Keratinocyte (primary cell): ENCODE results near the gene VIPR2.
"Not testable (repeated sequence)": the region's sequence is repeated elsewhere in the genome, so short reads cannot be mapped to it uniquely, and the experiment has no call there.

ENCODE experiments used
- EZH2 ChIP-seq: IDR thresholded peaks from one replicate; pipeline ENCODE4 v1.6.1; 2012; ENCODE audit warnings: inconsistent platforms, mild to moderate bottlenecking, low read length, moderate library complexity
- TF ChIP-seq, protein P1 (sequence below), 3 experiments: IDR thresholded peaks in 1 of 3; conservative IDR thresholded peaks in 1 of 3; optimal IDR thresholded peaks in 1 of 3; 2 replicates in 2 of 3; 3 replicates in 1 of 3; pipeline versions ENCODE3 to v1.5.1; 2011; ENCODE audit warnings: low read length in 3 of 3, mild to moderate bottlenecking in 3 of 3, moderate library complexity in 2 of 3, control low read depth in 1 of 3, inconsistent platforms in 1 of 3; ENCODE audit not compliant: insufficient read depth in 2 of 3; ENCODE audit errors: extremely low read depth in 1 of 3

DNA sequence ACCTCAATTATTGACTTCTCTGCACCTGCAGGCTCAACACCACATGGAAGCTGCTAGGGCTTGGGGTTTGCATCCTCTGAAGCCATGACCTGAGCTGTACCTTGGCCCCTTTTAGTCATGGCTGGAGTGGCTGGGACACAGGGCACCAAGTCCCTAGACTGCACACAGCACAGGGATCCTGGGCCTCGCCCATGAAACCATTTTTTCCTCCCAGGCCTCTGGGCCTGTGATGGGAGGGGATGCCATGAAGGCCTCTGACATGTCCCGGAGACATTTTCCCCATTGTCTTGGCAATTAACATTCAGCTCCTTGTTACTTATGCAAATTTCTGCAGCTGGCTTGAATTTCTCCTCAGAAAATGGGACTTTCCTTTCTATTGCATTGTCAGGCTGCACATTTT is 160.7 kb downstream of the VIPR2 start:
- TF ChIP-seq, protein P1, sequence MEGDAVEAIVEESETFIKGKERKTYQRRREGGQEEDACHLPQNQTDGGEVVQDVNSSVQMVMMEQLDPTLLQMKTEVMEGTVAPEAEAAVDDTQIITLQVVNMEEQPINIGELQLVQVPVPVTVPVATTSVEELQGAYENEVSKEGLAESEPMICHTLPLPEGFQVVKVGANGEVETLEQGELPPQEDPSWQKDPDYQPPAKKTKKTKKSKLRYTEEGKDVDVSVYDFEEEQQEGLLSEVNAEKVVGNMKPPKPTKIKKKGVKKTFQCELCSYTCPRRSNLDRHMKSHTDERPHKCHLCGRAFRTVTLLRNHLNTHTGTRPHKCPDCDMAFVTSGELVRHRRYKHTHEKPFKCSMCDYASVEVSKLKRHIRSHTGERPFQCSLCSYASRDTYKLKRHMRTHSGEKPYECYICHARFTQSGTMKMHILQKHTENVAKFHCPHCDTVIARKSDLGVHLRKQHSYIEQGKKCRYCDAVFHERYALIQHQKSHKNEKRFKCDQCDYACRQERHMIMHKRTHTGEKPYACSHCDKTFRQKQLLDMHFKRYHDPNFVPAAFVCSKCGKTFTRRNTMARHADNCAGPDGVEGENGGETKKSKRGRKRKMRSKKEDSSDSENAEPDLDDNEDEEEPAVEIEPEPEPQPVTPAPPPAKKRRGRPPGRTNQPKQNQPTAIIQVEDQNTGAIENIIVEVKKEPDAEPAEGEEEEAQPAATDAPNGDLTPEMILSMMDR (optimal IDR thresholded peaks at IDR 0.05 in 1 of 3, IDR thresholded peaks at IDR 0.05 in 1 of 3, conservative IDR thresholded peaks at IDR 0.05 in 1 of 3; ENCODE audit: extremely low read depth in 1 of 3, insufficient read depth in 2 of 3, low read length in 3 of 3), result not testable (repeated sequence)
- not testable (repeated sequence) for TF ChIP-seq EZH2
